COLO829 (cell line): ENCODE measurements around the gene DCK.
A peak's percentile ranks its signal among the peaks of the same experiment; 100 is the strongest.
"Not testable (repeated sequence)": the region's sequence is repeated elsewhere in the genome, so short reads cannot be mapped to it uniquely, and the experiment has no call there.

Experiments used
- DNase-seq: peaks from one replicate; pipeline ENCODE4 v3.0.0; 2012; ENCODE audit warnings: low spot score

Gene DCK

GRCh38 chr4:70993181-70994068 lies at the start of gene DCK:
TSS of gene DCK (plus strand) at chr4:70993649. CDS start at chr4:70993836, 187 bp downstream.
- DNase-seq, result peak; percentile 85

DNA sequence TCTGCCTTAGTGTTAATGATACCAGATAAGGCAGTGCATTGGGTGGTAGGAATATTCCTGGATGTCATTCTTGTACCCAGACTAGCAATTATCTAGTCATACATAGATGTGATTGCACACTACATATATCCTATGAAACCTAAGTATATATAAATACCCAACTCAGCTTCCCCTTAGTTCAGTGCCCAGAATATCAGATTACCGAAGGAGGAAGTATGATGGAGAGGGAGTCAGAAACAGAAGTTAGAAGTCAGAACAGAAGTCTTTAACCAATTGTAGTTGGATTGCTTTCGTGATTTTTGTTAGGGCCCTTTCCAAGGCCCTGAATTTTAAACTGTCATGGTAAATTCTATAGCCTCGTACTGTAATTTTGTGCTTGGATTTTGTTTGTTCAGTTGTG lies 48.4 kb upstream of the DCK start:
- DNase-seq, result no peak

DNA sequence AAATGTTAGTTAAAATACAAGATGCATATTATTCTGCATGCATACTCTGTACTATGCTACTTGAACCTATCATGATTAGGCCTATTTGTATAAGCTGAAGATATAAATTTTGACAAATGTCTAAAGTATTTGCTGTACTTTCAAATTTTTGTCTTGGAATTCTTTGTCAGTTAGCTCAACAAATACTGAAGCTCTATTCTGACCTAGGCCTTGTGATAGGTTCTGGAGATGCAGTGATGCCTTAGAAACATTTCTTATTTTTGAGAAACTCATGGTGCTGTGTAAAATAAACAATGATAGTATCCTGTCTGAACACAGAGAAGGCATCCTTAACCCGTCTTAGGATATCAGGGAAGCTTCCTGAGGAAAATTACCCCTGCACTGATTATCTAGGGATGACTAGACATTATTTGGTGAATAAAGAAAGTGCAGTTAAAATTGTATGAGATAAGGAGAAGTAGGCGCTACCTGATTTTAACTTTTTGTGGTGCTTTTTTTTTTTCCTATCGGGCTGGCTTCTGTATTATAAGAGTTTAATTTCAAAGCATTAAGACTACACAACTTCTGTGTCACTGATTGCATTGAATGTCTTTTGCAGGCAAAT lies 47.9 kb upstream of the DCK start:
- no peak for DNase-seq

GRCh38 chr4:70946939-70947338 lies 46.5 kb upstream of the DCK start:
- no peak for DNase-seq

DNA sequence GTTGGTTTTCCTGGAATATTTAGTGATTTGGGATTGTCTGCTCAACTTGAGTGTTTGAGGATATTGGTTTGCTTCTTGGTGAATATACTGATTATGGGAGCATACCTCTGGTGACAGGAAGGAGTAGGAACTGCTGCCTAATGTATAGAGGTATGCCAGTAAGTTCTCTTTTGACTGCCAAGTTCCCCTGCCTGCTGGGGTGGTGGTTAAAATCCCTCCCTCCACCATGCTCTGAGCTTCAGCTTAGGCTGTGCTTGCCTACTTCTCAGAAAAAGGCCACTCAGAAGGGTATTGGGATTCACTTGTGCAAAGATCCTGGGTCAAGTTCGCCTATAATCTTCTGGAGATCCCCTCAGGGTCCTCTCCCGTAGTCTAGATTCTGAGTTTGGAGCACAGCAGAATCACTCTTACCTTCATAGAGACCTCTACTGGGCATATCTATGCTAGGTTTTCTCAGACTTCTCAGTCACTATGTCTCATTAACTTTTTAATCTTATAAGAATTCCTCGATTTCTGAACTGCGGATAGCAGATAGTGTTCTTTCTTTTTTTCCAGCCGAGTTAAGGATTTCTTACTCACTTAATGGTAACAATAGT lies 44.7 kb upstream of the DCK start:
- no peak for DNase-seq

DNA sequence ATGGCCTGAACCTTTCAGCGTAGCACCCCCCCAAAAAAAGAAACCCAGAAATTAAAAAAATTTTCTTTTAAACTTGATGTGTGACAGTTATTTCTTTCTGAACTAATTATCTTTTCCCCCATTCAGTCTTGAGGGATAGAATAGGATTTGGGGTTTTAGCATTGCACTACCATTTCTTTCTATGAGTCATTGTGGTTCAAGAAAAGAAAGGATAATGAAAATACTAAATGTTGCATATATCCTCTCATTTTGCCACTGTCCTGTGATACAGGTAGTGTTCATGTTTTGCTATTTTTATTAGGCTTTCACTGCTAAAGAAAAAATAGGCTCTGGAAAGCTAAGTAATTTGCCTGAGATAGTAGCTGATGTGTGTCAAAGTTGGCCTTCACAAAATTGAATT lies 39.4 kb upstream of the DCK start:
- DNase-seq, result no peak

DNA sequence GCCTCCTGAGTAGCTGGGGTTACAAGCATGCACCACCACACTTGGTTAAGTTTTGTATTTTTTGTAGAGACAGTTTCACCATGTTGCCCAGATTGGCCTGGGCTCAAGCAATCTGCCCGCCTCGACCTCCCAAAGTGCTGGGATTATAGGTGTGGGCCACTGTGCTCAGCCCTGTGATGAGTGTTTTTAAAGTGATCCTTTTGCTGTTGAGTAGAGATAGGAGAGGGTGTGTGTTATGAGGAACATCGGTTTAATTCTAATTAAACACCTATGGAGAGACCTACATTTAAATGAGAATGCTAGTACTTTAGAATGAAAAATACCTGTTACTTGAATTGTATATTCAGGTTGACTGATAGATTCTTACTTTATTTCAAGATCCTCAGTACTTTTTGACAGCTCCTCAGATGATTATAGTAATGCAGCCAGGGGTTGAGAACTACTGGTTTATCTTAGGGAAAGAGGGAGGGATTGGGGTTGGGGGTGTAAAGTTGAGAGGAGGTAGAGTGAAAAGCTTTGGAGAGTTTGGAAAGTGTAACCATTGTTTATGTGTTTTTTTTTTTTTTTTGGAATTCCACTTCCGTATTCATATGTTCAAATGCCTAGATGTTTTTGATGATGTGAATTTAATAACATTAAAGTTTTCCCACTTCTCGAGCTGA lies 36.8 kb upstream of the DCK start:
- DNase-seq, result no peak

- peak; percentile 90 for DNase-seq
These were observed 34.8 kb upstream of the DCK start for GRCh38 chr4:70958681-70959080.

- DNase-seq, result no peak
These were observed 24.4 kb upstream of the DCK start for GRCh38 chr4:70969076-70969475.

DNA sequence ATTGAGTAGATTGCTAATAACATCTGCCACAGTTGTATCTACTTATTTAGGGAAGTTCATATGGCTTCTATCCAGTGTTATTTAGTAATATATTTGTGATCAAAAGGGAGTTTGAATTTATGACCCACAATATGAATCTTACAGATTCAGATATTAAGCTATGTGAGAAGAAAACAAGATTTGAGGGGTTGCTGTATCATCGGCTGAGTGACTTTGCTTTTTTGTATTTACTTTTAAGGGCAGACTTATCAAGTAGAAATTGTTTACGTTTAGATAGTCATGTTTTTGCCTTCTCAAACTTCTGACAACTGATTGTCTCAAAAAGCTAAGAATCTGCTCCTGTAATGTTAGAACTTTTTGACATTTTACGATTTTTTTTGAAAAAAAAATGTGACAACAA lies 17.2 kb upstream of the DCK start:
- DNase-seq, result no peak

- no peak for DNase-seq
These were observed 13.9 kb upstream of the DCK start for GRCh38 chr4:70979445-70980008.

- no peak for DNase-seq
These were observed 13.3 kb upstream of the DCK start for GRCh38 chr4:70980196-70980595.

- no peak for DNase-seq
These were observed 9.3 kb upstream of the DCK start for GRCh38 chr4:70984106-70984505.

DNA sequence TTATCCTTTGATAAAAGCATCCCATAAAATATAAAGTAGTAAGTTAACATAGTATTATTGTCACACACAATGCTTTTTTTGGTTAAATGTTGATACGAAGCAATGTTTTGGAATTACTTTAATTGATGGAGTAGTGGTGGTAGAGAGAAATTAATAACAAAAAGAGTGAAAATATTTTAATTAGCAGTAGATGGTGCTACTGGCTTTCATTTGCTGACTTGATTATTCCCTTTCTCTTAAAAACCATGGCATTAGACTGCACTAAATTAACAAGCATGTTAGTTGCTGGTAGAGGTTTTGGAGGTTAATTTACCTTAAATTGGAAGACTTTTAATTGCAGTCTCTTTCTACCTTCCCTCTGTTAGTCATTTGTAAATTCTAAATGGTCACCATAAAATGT lies 8.9 kb upstream of the DCK start:
- no peak for DNase-seq

- DNase-seq, result no peak
These were observed 1.9 kb upstream of the DCK start for GRCh38 chr4:70991596-70991995.

DNA sequence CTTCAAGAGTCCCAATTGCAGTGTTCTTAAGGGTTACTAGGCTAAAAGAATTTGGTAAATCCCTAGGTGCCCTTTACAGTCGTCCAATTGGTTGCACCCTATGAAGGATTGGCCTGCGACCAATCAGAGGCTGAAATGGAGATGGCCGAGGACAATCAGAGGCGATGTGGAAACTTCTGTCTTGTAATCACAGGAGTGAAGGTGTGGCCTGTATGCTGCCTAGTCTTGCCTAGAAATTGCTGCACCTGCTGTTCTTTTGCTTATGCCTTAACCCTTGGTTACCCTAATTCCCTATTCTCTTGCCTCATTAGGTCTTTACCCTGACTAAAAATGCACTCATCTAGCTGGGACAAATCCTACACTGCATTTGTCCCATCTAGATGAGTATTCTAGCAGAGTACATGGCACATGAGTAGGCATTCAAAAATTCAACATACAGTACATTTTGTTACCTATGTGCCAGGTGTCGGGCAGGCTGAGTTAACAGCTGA lies 1.0 kb upstream of the DCK start:
- DNase-seq, result no peak

GRCh38 chr4:70994069-70994366 lies 569 bp downstream of the DCK start:
- peak; percentile 13 for DNase-seq

DNA sequence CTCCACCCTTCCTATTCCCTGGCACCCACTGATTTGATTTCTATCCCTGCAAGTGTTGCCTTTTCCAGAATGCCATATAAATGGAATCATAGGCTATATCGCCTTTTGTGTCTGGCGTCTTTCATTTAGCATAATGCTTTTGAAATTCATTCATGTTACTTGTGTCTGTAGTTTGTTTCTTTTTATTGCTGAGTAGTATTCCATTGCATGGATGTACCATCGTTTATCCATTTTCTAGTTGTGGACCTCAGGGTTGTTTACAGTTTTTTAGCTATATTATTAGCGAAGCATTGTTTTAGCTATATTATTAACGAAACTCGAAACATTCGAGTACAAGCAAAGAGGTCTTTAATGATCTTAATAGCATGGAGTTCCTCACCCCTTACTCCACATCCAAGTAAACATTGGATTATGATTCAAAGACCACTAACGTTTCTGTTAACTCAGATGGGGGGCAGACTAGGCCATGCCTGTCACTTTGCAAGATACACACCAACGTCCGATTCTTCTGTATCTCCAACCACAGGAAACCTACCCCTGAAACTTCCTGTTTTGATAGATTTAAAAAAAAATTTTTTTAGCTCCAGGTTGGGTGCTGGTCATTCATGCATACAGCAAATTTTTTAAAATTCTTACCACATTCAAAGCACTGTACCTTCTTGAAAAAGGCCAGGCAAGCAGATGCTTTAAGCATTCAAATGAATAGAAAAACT lies 1.1 kb downstream of the DCK start:
- DNase-seq, result no peak

GRCh38 chr4:70996018-70996360 lies 2.5 kb downstream of the DCK start:
- DNase-seq, result no peak

GRCh38 chr4:70997036-70997435 lies 3.6 kb downstream of the DCK start:
- DNase-seq, result no peak

DNA sequence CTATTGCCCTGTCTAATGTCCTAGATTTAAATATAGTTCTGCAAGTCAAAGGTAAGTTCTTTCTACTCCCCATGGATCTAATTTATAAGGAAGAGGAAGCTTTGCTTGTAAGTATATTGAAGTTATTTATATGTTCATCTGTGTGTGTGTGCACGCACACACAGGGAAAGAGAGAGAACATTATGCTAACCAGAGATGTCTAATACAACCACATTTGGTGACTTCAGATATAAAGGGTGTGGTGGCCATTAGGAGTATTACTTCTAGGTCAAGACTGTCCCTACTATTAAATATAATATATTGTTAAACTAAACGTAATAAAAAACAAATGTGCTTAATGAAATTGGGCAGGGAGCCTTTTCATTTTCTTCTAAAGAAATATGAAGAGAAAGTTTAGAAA lies 4.1 kb downstream of the DCK start:
- DNase-seq, result no peak

GRCh38 chr4:70999639-71000038 lies 6.2 kb downstream of the DCK start:
- not testable (repeated sequence) for DNase-seq
